Dedifferentiated amniotic fluid mesenchymal stem cell (primary cell): ENCODE data around the gene ASB6.
"Not testable (repeated sequence)": the region's sequence is repeated elsewhere in the genome, so short reads cannot be mapped to it uniquely, and the experiment has no call there.

Experiments
- DNase-seq: peaks from one replicate; pipeline ENCODE4 v3.0.0-alpha.2; 2016; ENCODE audit errors: extremely low spot score

ASB6 gene

GRCh38 chr9:129644365-129644764, 2.4 kb upstream of the ASB6 start:
- no peak for DNase-seq

GRCh38 chr9:129643706-129644105, 1.8 kb upstream of the ASB6 start:
- DNase-seq = no peak

- DNase-seq = no peak
These were observed 841 bp downstream of the ASB6 start for GRCh38 chr9:129640871-129641749.

- DNase-seq = no peak
These were observed 1.7 kb downstream of the ASB6 start for GRCh38 chr9:129640086-129640870.

- DNase-seq = no peak
These were observed 2.2 kb downstream of the ASB6 start for GRCh38 chr9:129639756-129640085.

GRCh38 chr9:129639034-129639630, 2.8 kb downstream of the ASB6 start:
- DNase-seq = no peak

- no peak for DNase-seq
These were observed 4.1 kb downstream of the ASB6 start for GRCh38 chr9:129637673-129638439.

GRCh38 chr9:129637102-129637501, 4.8 kb downstream of the ASB6 start:
- no peak for DNase-seq

- not testable (repeated sequence) for DNase-seq
These were observed 5.6 kb downstream of the ASB6 start for GRCh38 chr9:129636343-129636742.

GRCh38 chr9:129635099-129636065, 6.6 kb downstream of the ASB6 start:
- no peak for DNase-seq

GRCh38 chr9:129633848-129634247, 8.1 kb downstream of the ASB6 start:
- DNase-seq = no peak

GRCh38 chr9:129633207-129633606, 8.7 kb downstream of the ASB6 start:
- no peak for DNase-seq

- DNase-seq = no peak
These were observed 9.5 kb downstream of the ASB6 start for GRCh38 chr9:129632460-129632859.

- no peak for DNase-seq
These were observed 10.2 kb downstream of the ASB6 start for GRCh38 chr9:129631674-129632129.

- DNase-seq = no peak
These were observed 10.8 kb downstream of the ASB6 start for GRCh38 chr9:129630967-129631673.

- DNase-seq = no peak
These were observed 12.6 kb downstream of the ASB6 start for GRCh38 chr9:129629251-129629820.

GRCh38 chr9:129628709-129629108, 13.2 kb downstream of the ASB6 start:
- no peak for DNase-seq

- DNase-seq = no peak
These were observed 14.2 kb downstream of the ASB6 start for GRCh38 chr9:129627556-129628440.
